A549 (cell line): ENCODE data around the gene KRTAP12-1.

Source experiments
- BHLHE40 ChIP-seq: IDR thresholded peaks from 2 replicates; pipeline ENCODE4 v1.6.1; 2012; ENCODE audit warnings: low read depth, low read length, inconsistent platforms
- CBX2 ChIP-seq: fragments of 200-600 bp; sonication (generic); IDR thresholded peaks from 2 replicates; pipeline ENCODE4 v1.6.1; 2016; ENCODE audit warnings: low read depth, mild to moderate bottlenecking, borderline replicate concordance
- CEBPB ChIP-seq, 2 experiments: fragments of >200 bp in 1 of 2; sonication (Bioruptor Twin) in 1 of 2; formaldehyde crosslinking in 1 of 2; IDR thresholded peaks; 2 replicates each; pipeline ENCODE4 v1.6.1; 2012 to 2016
- KDM1A ChIP-seq: fragments of 200-600 bp; sonication (generic); IDR thresholded peaks from 2 replicates; pipeline ENCODE4 v1.6.1; 2016; ENCODE audit warnings: low read depth, mild to moderate bottlenecking
- NR3C1 ChIP-seq: fragments of >200 bp; sonication (Bioruptor Twin); formaldehyde crosslinking; IDR thresholded peaks from 3 replicates; pipeline ENCODE4 v1.6.1; 2017
- POLR2A ChIP-seq: IDR thresholded peaks from 2 replicates; pipeline ENCODE4 v1.6.1; 2012; ENCODE audit warnings: mild to moderate bottlenecking, low read length
- RAD21 ChIP-seq, 2 experiments: fragments of >200 bp in 1 of 2; sonication (Bioruptor Twin) in 1 of 2; formaldehyde crosslinking in 1 of 2; IDR thresholded peaks in 1 of 2; conservative IDR thresholded peaks in 1 of 2; 2 replicates in 1 of 2; 3 replicates in 1 of 2; pipeline ENCODE4 v1.6.1; 2012 to 2018; ENCODE audit warnings: inconsistent platforms in 1 of 2
- SMC3 ChIP-seq: fragments of >200 bp; sonication (Bioruptor Twin); formaldehyde crosslinking; IDR thresholded peaks from 3 replicates; pipeline ENCODE4 v1.6.1; 2018; ENCODE audit warnings: inconsistent platforms
- ZC3H11A ChIP-seq: fragments of 450-650 bp; IDR thresholded peaks from 2 replicates; pipeline ENCODE4 v1.6.1; 2014; ENCODE audit warnings: antibody characterized with exemption, mild to moderate bottlenecking
- TF ChIP-seq, protein P1 (sequence below): fragments of >200 bp; sonication (Bioruptor Twin); formaldehyde crosslinking; IDR thresholded peaks from 3 replicates; pipeline ENCODE4 v1.5.1; 2016
- TF ChIP-seq, protein P2 (sequence below): fragments of 450-650 bp; IDR thresholded peaks from 2 replicates; pipeline ENCODE4 v1.6.1; 2014; ENCODE audit warnings: antibody characterized with exemption

DNA sequence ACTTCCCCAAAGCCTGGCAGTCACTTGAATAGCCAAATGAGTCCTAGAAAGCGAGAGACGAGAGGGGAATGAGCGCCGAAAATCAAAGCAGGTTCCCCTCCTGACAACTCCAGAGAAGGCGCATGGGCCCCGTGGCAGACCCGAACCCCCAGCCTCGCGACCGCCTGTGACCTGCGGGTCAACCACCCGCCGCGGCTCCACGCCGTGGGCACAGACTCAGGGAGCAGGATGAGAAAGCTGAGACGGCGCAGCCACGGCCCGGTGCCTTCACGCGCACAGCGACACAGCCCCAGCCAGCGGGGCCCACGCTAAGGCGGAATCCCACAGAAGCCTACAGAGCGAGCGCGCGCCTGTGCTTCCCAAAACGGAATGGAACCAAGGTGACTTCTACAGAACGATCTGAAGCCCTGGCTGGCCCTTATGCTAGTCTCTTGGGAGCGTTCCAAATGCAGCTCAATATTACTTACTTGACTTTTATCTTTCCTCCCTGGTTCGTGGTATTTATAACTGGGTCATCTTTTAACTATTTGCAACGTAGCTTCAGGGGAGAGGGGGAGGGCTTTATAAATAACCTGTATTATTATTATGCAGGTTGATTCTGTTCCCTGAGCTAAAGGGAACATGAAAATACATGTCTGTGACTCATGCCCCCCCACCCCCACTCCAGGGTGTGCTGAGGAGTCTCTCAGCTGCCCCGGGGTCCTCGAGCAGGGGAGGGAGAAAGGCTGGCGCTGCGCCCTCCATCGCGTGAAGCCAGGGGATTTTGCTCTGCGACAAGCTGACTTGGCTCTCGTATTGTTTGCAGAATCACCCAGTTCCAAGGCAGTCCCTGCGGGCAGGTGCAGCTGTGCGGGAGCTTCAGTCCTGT, 27.7 kb upstream of the KRTAP12-1 start:
- no peak for TF ChIP-seq BHLHE40
- TF ChIP-seq, protein P1, sequence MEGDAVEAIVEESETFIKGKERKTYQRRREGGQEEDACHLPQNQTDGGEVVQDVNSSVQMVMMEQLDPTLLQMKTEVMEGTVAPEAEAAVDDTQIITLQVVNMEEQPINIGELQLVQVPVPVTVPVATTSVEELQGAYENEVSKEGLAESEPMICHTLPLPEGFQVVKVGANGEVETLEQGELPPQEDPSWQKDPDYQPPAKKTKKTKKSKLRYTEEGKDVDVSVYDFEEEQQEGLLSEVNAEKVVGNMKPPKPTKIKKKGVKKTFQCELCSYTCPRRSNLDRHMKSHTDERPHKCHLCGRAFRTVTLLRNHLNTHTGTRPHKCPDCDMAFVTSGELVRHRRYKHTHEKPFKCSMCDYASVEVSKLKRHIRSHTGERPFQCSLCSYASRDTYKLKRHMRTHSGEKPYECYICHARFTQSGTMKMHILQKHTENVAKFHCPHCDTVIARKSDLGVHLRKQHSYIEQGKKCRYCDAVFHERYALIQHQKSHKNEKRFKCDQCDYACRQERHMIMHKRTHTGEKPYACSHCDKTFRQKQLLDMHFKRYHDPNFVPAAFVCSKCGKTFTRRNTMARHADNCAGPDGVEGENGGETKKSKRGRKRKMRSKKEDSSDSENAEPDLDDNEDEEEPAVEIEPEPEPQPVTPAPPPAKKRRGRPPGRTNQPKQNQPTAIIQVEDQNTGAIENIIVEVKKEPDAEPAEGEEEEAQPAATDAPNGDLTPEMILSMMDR, result no peak
- TF ChIP-seq RAD21 (conservative IDR thresholded peaks at IDR 0.05 in 1 of 2, IDR thresholded peaks at IDR 0.05 in 1 of 2), result no peak
- TF ChIP-seq, protein P2, sequence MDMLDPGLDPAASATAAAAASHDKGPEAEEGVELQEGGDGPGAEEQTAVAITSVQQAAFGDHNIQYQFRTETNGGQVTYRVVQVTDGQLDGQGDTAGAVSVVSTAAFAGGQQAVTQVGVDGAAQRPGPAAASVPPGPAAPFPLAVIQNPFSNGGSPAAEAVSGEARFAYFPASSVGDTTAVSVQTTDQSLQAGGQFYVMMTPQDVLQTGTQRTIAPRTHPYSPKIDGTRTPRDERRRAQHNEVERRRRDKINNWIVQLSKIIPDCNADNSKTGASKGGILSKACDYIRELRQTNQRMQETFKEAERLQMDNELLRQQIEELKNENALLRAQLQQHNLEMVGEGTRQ, result no peak
- TF ChIP-seq CBX2, result no peak
- TF ChIP-seq KDM1A, result no peak
- no peak for TF ChIP-seq CEBPB (IDR thresholded peaks at IDR 0.05)
- TF ChIP-seq SMC3, result no peak
- TF ChIP-seq ZC3H11A, result no peak
- TF ChIP-seq POLR2A, result no peak
- TF ChIP-seq NR3C1, result no peak
